TTC549 (cell line): ENCODE measurements around the gene MRAP2.
"Not testable (repeated sequence)": the region's sequence is repeated elsewhere in the genome, so short reads cannot be mapped to it uniquely, and the experiment has no call there.

Experiments used
- FAIRE-seq: peaks from 2 replicates; lab custom pipeline; 2012; peaks lifted over from hg19 to GRCh38; lab: Jason Lieb, UNC

Gene MRAP2

DNA sequence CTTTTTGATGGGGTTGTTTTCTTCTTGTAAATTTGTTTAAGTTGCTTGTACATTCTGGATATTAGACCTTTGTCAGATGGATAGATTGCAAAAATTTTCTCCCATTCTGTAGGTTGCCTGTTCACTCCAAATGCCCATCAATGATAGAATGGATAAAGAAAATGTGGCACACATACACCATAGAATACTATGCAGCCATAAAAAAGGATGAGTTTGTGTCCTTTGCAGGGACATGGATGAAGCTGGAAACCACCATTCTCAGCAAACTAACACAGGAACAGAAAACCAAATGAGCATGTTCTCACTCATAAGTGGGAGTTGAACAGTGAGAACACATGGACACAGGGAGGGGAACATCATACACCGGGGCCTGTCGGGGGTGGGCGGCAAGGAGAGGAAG lies 1.6 kb upstream of the MRAP2 start:
- FAIRE-seq, result not testable (repeated sequence)

DNA sequence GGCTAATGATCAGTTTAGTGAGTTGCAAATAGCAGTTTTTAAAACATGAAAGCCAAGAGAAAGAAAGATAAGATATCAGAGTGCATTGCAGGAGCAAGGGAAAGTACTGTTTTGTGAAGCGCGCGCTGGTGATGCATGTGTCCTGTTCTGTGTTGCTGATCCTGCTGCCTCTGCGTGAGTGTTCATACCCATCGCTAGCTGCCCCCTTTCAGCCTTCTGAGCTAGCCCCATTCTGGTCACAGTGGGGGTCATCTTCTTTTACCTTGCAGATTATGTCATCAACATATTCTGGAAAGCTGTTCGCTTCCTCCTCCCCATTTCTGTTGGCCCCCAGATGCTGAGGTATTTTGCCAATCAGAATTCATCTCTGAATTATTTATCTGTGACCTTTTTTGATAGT lies 1.9 kb downstream of the MRAP2 start:
- FAIRE-seq, result no peak

DNA sequence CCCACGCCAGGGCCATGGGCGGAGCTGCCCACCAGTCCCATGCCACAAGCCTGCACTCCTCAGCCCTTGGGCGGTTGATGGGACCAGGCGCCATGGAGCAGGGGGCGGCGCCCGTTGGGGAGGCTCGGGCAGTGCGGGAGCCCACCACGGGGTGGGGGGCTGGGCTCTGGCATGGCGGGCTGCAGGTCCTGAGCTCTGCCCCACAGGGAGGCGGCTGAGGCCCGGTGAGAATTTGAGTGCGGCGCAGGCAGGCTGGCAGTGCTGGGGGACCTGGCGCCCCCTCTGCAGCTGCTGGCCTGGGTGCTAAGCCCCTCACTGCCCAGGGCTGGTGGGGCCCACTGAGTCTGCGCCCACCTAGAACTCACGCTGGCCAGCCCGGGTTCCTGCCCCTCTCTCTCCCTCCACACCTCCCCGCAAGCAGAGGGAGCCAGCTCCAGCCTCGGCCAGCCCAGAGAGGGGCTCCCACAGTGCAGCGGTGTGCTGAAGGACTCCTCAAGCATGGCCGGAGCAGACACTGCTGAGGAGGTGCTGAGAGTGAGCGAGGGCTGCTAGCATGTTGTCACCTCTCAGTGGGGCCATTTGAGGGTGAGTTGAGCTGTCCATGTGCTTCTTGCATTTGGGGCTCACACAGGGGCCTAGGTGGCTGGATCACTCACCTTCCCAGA lies 4.0 kb downstream of the MRAP2 start:
- no peak for FAIRE-seq

GRCh38 chr6:84042603-84043002 lies 9.0 kb downstream of the MRAP2 start:
- FAIRE-seq, result no peak

DNA sequence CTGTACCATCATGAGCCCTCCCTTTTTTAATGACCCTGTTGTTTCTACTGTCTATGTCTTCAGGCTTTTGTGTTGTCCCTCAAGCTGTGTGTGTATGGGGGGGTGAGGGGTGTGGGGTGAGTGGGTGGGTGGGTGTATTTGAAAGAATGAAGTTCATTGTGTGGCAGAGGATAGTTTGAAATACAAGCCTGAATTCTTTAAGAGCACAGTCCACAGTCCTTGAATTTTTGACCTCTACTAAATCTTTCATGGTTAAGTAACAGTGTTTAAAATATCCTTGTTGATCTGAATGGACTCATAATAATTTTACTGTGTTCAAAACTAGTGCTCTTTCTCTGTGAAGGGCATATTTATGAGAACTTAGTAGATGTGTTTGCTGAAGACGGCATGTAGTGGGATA lies 10.0 kb downstream of the MRAP2 start:
- FAIRE-seq, result no peak

- no peak for FAIRE-seq
Observed at GRCh38 chr6:84046755-84047154, 13.2 kb downstream of the MRAP2 start.

DNA sequence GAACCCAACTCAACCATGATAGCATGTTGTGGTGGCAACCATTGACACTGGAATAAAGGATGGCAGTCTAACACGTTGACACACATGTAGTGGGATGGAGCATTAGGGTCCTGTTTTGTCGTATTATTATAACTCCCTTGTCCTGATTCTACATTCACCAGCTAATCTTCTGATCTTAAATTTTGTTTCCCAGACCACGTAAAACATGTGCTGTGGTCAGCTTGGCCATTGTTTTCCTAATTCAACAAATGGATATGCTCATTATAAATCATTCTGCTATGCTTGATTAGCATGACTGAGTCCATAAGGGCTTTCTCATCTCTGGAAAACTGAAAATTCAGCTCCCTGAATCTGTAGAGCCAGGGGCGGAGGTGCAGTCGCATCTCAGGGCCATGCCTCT lies 15.0 kb downstream of the MRAP2 start:
- FAIRE-seq, result no peak

DNA sequence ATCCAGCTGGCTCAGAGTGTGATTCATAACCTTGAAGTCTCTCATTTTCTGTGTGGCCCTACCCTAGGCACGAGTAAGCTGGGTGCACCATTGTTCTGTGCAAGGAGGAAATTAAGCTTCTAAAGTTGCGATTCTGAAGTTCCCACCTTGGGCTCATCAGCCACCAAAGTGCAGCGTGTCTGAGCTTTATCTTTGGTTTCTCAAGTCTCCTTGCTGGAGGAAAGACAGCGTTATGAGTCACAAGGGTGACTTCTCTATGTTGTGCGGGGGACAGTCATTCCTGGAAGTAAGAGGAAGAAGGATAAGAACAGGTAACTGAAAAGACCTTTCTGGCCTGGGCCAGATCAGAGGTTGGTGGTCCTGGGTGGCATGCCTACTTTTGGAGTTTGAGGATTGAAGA lies 16.8 kb downstream of the MRAP2 start:
- no peak for FAIRE-seq

DNA sequence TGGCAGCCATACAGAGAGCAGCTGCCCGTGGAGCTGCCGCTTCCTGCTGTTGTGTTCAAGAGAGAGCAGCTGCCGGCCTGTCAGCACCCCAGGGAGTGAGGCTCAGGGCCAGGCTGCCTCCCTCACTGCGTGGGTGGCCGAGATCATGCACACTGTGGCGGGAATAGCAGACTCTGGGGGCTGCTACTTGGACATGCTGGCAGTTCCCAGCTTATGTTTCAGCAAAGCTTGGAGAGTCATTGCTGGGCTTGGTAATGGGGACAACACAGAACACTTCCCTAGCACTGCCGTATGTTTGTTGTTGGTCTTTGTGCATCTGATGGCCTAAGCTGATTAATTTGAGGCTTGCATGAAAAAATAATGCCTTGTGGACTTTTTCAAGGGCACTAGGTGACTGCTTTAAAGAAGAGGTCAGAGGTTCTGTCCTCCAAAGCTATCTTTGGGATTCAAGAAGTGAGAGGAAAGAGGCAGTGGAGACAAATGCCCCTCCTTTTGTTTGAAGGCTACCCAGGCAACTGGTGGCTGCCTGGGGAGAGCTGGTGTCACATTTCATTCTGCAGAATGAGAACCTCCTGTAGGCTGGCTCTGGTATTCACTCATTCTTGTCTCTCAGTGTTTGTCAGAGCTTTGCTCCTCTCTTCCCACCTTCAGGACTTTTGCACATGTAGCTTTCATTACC lies 18.8 kb downstream of the MRAP2 start:
- no peak for FAIRE-seq

- FAIRE-seq, result no peak
Observed at GRCh38 chr6:84052883-84053241, 19.3 kb downstream of the MRAP2 start.

- FAIRE-seq, result no peak
Observed at GRCh38 chr6:84055647-84056046, 22.1 kb downstream of the MRAP2 start.

- FAIRE-seq, result no peak
Observed at GRCh38 chr6:84057908-84058307, 24.3 kb downstream of the MRAP2 start.

DNA sequence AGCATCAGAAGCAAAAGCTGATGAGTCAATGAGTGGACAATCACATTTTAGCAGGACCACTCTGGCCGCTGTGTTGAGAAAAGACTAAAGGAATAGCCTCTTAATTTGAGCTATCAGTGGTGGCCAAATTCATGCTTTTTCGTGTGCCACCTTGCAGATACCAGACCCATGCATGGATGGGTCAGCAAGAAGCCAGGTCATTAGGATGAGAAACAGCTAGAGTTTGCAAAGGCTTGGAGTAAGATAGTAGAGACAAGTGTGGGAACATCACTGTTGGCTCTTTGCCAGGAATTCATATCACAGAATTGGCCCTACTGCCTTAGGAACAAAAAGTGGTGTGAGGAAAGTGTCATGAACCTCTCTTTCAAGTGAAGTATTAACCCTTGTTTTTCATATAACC lies 25.5 kb downstream of the MRAP2 start:
- no peak for FAIRE-seq

GRCh38 chr6:84061174-84061573 lies 27.6 kb downstream of the MRAP2 start:
- FAIRE-seq, result no peak

GRCh38 chr6:84061613-84062398 lies 28.2 kb downstream of the MRAP2 start:
- no peak for FAIRE-seq

GRCh38 chr6:84062519-84063154 lies 29.1 kb downstream of the MRAP2 start:
- FAIRE-seq, result no peak

GRCh38 chr6:84065693-84066290 lies 32.2 kb downstream of the MRAP2 start:
- no peak for FAIRE-seq

DNA sequence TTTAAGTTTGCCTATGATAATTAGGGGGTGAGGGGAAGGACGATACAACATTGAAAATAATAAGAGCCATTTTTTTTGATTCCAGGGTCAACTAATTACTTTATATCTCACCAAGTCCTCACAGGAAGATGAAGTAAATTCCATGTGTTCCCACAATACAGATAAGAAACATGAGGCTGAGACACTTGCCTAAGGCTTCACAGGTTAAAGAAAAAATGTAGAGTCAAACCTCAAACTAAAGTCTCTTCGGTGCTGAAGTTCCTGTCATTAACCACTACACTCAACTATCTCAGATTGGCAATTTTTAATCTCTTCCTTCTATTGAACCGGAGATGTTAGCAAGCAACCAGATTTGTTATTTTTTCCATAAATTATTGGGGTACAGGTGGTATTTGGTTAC lies 33.0 kb downstream of the MRAP2 start:
- FAIRE-seq, result no peak

DNA sequence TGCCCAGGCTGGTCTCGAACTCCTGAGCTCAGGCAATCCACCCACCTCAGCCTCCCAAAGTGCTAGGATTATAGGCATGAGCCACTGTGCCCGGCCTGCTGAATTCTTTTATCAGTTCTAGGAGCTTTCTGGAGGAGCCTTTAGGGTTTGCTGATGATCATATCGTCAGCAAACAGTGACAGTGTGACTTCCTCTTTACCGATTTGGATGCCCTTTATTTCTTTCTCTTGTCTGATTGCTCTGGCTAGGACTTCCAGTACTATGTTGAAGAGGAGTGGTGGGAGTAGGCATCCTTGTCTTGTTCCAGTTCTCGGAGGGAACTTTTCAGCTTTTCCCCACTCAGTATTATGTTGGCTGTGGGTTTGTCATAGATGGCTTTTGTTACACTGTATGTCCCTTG lies 35.3 kb downstream of the MRAP2 start:
- FAIRE-seq, result not testable (repeated sequence)

- FAIRE-seq, result no peak
Observed at GRCh38 chr6:84072442-84072997, 38.9 kb downstream of the MRAP2 start.

DNA sequence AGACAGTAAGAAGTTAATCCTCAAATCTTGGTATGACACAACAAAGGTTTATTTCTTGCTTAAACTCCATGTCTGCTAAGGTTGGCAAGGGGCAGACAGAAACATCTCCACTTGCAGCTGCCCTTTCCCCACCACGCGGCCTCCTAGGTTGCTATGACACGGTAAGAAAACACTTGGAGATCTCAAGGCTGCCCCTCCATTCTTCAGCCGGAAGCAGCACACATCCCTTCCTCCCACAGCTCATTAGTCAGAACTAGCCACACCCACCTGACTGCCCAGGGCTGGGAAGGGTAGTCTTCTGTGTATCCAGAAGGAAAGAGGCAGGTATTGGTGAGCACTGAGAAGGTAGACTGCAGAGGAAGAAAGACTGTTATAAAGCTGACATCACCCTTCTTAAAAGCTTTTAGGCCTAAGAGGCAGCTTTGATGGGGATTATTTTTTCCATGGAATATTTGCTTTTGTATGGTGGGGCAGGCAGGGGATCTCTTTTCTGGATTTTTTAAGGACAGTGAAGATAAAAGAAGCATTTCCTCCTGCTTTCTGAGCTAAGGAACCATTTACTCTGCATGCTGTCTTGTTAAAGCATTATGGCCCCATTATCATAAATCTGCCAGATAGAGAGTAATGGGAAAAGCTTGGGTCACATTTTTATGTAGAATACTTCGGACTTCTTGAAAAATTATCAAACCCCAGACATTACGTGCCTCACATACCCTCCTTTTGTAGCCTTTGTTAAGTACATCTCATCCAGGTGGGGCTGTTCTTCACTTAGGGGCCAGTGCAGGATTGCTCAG lies 41.6 kb downstream of the MRAP2 start:
- no peak for FAIRE-seq
